HCT116 (cell line): ENCODE results near the gene PRUNE1.

ENCODE experiments used
- CBX3 ChIP-seq: IDR thresholded peaks from 2 replicates; pipeline ENCODE4 v1.6.1; 2012; ENCODE audit warnings: low read depth
- ELF1 ChIP-seq: IDR thresholded peaks from 2 replicates; pipeline ENCODE4 v1.6.1; 2012; ENCODE audit warnings: low read depth, borderline replicate concordance
- EZH2 ChIP-seq: fragments of 200-600 bp; sonication (generic); IDR thresholded peaks from 2 replicates; pipeline ENCODE4 v1.6.1; 2017; ENCODE audit warnings: antibody characterized with exemption, mixed run types
- EZH2phosphoT487 ChIP-seq: fragments of 200-600 bp; IDR thresholded peaks from 2 replicates; pipeline ENCODE4 v1.6.1; 2018; ENCODE audit warnings: antibody characterized with exemption, borderline replicate concordance
- POLR2A ChIP-seq: IDR thresholded peaks from 2 replicates; pipeline ENCODE4 v1.7.0; 2011; ENCODE audit warnings: borderline replicate concordance; ENCODE audit not compliant: insufficient read depth, insufficient read length; ENCODE audit errors: extremely low read depth
- POLR2AphosphoS5 ChIP-seq: IDR thresholded peaks from 2 replicates; pipeline ENCODE4 v1.6.1; 2011; ENCODE audit warnings: mild to moderate bottlenecking, low read depth, low read length, moderate library complexity
- RAD21 ChIP-seq: IDR thresholded peaks from 2 replicates; pipeline ENCODE4 v1.6.1; 2012; ENCODE audit warnings: low read depth, mild to moderate bottlenecking
- YY1 ChIP-seq: IDR thresholded peaks from 2 replicates; pipeline ENCODE4 v1.6.1; 2011; ENCODE audit warnings: low read length, low read depth, moderate library complexity, mild to moderate bottlenecking; ENCODE audit not compliant: insufficient replicate concordance; ENCODE audit errors: extremely low read depth
- TF ChIP-seq, protein P1 (sequence below), 3 experiments: fragments of 200-600 bp in 1 of 3; sonication (generic) in 1 of 3; IDR thresholded peaks in 2 of 3; conservative IDR thresholded peaks in 1 of 3; 2 replicates each; pipeline ENCODE4 v1.5.1; 2012 to 2017; ENCODE audit warnings: low read depth in 2 of 3, low read length in 2 of 3, antibody characterized with exemption in 1 of 3, borderline replicate concordance in 1 of 3, control low read depth in 1 of 3, mild to moderate bottlenecking in 1 of 3, mixed read lengths in 1 of 3, mixed run types in 1 of 3, moderate library complexity in 1 of 3; ENCODE audit not compliant: insufficient read depth in 1 of 3
- TF ChIP-seq, protein P2 (sequence below): IDR thresholded peaks from 2 replicates; pipeline ENCODE4 v1.6.1; 2012

DNA sequence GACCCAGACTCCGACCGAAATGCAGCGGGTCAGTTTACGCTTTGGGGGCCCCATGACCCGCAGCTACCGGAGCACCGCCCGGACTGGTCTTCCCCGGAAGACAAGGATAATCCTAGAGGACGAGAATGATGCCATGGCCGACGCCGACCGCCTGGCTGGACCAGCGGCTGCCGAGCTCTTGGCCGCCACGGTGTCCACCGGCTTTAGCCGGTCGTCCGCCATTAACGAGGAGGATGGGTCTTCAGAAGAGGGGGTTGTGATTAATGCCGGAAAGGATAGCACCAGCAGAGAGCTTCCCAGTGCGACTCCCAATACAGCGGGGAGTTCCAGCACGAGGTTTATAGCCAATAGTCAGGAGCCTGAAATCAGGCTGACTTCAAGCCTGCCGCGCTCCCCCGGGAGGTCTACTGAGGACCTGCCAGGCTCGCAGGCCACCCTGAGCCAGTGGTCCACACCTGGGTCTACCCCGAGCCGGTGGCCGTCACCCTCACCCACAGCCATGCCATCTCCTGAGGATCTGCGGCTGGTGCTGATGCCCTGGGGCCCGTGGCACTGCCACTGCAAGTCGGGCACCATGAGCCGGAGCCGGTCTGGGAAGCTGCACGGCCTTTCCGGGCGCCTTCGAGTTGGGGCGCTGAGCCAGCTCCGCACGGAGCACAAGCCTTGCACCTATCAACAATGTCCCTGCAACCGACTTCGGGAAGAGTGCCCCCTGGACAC is 39.8 kb downstream of the PRUNE1 start:
- TF ChIP-seq, protein P1, sequence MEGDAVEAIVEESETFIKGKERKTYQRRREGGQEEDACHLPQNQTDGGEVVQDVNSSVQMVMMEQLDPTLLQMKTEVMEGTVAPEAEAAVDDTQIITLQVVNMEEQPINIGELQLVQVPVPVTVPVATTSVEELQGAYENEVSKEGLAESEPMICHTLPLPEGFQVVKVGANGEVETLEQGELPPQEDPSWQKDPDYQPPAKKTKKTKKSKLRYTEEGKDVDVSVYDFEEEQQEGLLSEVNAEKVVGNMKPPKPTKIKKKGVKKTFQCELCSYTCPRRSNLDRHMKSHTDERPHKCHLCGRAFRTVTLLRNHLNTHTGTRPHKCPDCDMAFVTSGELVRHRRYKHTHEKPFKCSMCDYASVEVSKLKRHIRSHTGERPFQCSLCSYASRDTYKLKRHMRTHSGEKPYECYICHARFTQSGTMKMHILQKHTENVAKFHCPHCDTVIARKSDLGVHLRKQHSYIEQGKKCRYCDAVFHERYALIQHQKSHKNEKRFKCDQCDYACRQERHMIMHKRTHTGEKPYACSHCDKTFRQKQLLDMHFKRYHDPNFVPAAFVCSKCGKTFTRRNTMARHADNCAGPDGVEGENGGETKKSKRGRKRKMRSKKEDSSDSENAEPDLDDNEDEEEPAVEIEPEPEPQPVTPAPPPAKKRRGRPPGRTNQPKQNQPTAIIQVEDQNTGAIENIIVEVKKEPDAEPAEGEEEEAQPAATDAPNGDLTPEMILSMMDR (IDR thresholded peaks at IDR 0.05 in 2 of 3, conservative IDR thresholded peaks at IDR 0.05 in 1 of 3; ENCODE audit: borderline replicate concordance in 1 of 3, insufficient read depth in 1 of 3, low read depth in 2 of 3, low read length in 2 of 3): 0 out of 6 replicates have a peak, but pooled peaks of 2 of the 3 experiments have one; percentile 13 to 16
- TF ChIP-seq POLR2A (no peak), POLR2AphosphoS5 (no peak), EZH2 (no peak), EZH2phosphoT487 (no peak), ELF1 (no peak), RAD21 (no peak), CBX3 (no peak), YY1 (no peak)
- TF ChIP-seq, protein P2, sequence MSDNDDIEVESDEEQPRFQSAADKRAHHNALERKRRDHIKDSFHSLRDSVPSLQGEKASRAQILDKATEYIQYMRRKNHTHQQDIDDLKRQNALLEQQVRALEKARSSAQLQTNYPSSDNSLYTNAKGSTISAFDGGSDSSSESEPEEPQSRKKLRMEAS: no peak
